GM13977 (cell line): ENCODE results near the gene VARS2.
"Not testable (repeated sequence)": the region's sequence is repeated elsewhere in the genome, so short reads cannot be mapped to it uniquely, and the experiment has no call there.

Experiments
- DNase-seq: peaks from one replicate; pipeline ENCODE4 v3.0.0; 2012; ENCODE audit warnings: low spot score
- CTCF ChIP-seq: IDR thresholded peaks from 2 replicates; pipeline ENCODE4 v1.5.1; 2012; ENCODE audit warnings: mild to moderate bottlenecking, control low read depth; ENCODE audit not compliant: insufficient read depth; ENCODE audit errors: extremely low read depth, missing control alignments
- in situ Hi-C: fragments of 300-500 bp; cut with MboI; formaldehyde crosslinking; loops from one replicate; pipeline ENCODE4 v1.12.0; 2022; ENCODE audit warnings: low sequenced_read_pairs, low pct_unique_long_range_greater_than_20kb, mixed read lengths, inconsistent platforms; ENCODE audit not compliant: unreplicated experiment

The VARS2 gene

GRCh38 chr6:30914076-30914853 is at the start of gene VARS2:
TSS of gene VARS2 (plus strand) at chr6:30914238. CDS start at chr6:30914837, 599 bp downstream.
- peak; percentile 99 for DNase-seq
- peak; percentile 53 for TF ChIP-seq CTCF
- in situ Hi-C loops, result no loop called here

- no peak for TF ChIP-seq CTCF
- in situ Hi-C loops, result no loop called here
- DNase-seq, result no peak
These were observed 49.7 kb upstream of the VARS2 start for GRCh38 chr6:30864325-30864724.

GRCh38 chr6:30869241-30869749 is 44.7 kb upstream of the VARS2 start:
- DNase-seq, in situ Hi-C loops: not testable (repeated sequence)

- in situ Hi-C loops, result loop anchor here (10.0 kb wide), 1 partner anchor 46 kb away; no protein-coding TSS in a partner anchor
- no peak for DNase-seq
These were observed 43.5 kb upstream of the VARS2 start for GRCh38 chr6:30870546-30870945.

GRCh38 chr6:30871592-30872183 is 42.4 kb upstream of the VARS2 start:
- in situ Hi-C loops, result loop anchor here (10.0 kb wide), 1 partner anchor 47 kb away; no protein-coding TSS in a partner anchor
- TF ChIP-seq CTCF, result no peak
- DNase-seq, result no peak

More at GRCh38 chr6:30870546-30870945, 43.5 kb upstream of the VARS2 start:
- no peak for TF ChIP-seq CTCF

- in situ Hi-C loops, result loop anchor here (10.0 kb wide), 1 partner anchor 48 kb away; no protein-coding TSS in a partner anchor
- TF ChIP-seq CTCF, result no peak
- DNase-seq, result no peak
These were observed 40.8 kb upstream of the VARS2 start for GRCh38 chr6:30873137-30873640.

- in situ Hi-C loops, result loop anchor here (10.0 kb wide), 1 partner anchor 49 kb away; no protein-coding TSS in a partner anchor
- not testable (repeated sequence) for DNase-seq
These were observed 40.2 kb upstream of the VARS2 start for GRCh38 chr6:30873795-30874194.
